Tibial nerve (tissue), 4 donors: ENCODE data around the gene CELF3.

Experiments used
- EP300 ChIP-seq, 2 donors: sonication (generic); formaldehyde crosslinking; IDR thresholded peaks; one replicate each; pipeline ENCODE4 v1.6.1; 2017; ENCODE audit warnings: antibody characterized with exemption in 2 of 2, mild to moderate bottlenecking in 1 of 2
- POLR2A ChIP-seq, 2 donors: fragments of 450-650 bp; IDR thresholded peaks; one replicate each; pipeline ENCODE4 v1.6.1; 2017; ENCODE audit warnings: antibody characterized with exemption in 2 of 2, mild to moderate bottlenecking in 2 of 2, moderate library complexity in 2 of 2
- TF ChIP-seq, protein P1 (sequence below), 5 experiments: fragments of 200-600 bp in 3 of 5; fragments of 450-650 bp in 2 of 5; sonication (generic) in 3 of 5; IDR thresholded peaks; one replicate each; pipeline ENCODE4 v1.5.1; 2016 to 2019; ENCODE audit warnings: antibody characterized with exemption in 5 of 5, mild to moderate bottlenecking in 3 of 5, moderate library complexity in 2 of 5

DNA sequence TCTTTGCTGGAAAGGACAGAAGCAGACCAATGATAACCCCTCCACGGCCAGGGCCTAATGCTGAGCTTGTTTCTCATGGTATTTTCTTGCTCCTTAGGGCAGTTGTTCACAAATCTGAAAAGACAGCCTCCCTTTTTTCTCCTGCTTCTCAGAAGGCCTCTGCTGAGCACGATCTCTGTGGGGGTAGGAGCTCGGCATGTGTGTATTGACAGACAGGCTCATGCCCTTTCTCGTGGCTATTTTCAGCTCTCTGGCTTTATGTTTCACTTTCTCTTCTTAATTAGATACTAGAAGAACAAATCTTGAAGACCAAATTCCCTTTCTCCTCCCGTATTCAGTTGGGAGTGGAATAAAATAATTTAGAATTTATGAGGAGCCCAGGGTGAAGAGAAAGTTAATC lies 4.0 kb upstream of the CELF3 start:
- TF ChIP-seq, protein P1, sequence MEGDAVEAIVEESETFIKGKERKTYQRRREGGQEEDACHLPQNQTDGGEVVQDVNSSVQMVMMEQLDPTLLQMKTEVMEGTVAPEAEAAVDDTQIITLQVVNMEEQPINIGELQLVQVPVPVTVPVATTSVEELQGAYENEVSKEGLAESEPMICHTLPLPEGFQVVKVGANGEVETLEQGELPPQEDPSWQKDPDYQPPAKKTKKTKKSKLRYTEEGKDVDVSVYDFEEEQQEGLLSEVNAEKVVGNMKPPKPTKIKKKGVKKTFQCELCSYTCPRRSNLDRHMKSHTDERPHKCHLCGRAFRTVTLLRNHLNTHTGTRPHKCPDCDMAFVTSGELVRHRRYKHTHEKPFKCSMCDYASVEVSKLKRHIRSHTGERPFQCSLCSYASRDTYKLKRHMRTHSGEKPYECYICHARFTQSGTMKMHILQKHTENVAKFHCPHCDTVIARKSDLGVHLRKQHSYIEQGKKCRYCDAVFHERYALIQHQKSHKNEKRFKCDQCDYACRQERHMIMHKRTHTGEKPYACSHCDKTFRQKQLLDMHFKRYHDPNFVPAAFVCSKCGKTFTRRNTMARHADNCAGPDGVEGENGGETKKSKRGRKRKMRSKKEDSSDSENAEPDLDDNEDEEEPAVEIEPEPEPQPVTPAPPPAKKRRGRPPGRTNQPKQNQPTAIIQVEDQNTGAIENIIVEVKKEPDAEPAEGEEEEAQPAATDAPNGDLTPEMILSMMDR (IDR thresholded peaks at IDR 0.05): no peak
- TF ChIP-seq POLR2A (IDR thresholded peaks at IDR 0.05): no peak
- TF ChIP-seq EP300 (IDR thresholded peaks at IDR 0.05): peak in 1 of 2 donors; percentile 42
